ENCODE measurements around the gene EIF4G2.

GRCh38 chr11:10792385-10793068 is 16.2 kb downstream of the EIF4G2 start:
- TF ChIP-seq CTCF (conservative IDR thresholded peaks at IDR 0.05; ENCODE audit: low read depth, low read length) = peak; percentile 91
- no peak for TF ChIP-seq EZH2 (IDR thresholded peaks at IDR 0.05; ENCODE audit: borderline replicate concordance, low read depth, low read length, poor library complexity, severe bottlenecking)
